Thoracic aorta (tissue), 2 donors: ENCODE measurements around the gene PTPN23. TPM values are rescaled to one million over a fixed set of nuclear protein-coding genes. Genes with fewer than 3 reads are reported as not detected.
A peak's percentile ranks its signal among the peaks of the same experiment; 100 is the strongest.

Source experiments
- ATAC-seq: fragments of 150-250 bp; one replicate; pipeline ENCODE4 v1.8.0; 2017; ENCODE audit warnings: low read depth; ENCODE audit not compliant: insufficient number of reproducible peaks, low FRiP score
- DNase-seq: peaks from one replicate; pipeline ENCODE4 v3.0.0-alpha.2; 2020; ENCODE audit warnings: low spot score
- H3K27ac ChIP-seq, 2 donors: fragments of 200-600 bp; sonication (generic); 1 replicate in 1 of 2; 2 replicates in 1 of 2; pipeline ENCODE4 v1.5.1; 2016; ENCODE audit warnings: mild to moderate bottlenecking in 2 of 2, moderate library complexity in 2 of 2
- H3K27me3 ChIP-seq: fragments of 200-600 bp; sonication (generic); replicated peaks from 2 replicates; pipeline ENCODE4 v1.6.0; 2016; ENCODE audit warnings: mild to moderate bottlenecking; ENCODE audit not compliant: insufficient read depth
- H3K36me3 ChIP-seq: fragments of 200-600 bp; sonication (generic); one replicate; pipeline ENCODE4 v1.5.1; 2016
- H3K4me1 ChIP-seq, 2 donors: fragments of 200-600 bp; sonication (generic); 1 replicate in 1 of 2; 2 replicates in 1 of 2; pipeline versions ENCODE4 v1.5.1 to v1.6.0; 2016; ENCODE audit warnings: low read depth in 2 of 2, mild to moderate bottlenecking in 1 of 2; ENCODE audit not compliant: control insufficient read depth in 1 of 2
- H3K4me3 ChIP-seq: fragments of 200-600 bp; sonication (generic); 2 replicates; pipeline ENCODE4 v1.5.1; 2016; ENCODE audit warnings: mild to moderate bottlenecking
- H3K9me3 ChIP-seq: fragments of 200-600 bp; sonication (generic); 2 replicates; pipeline ENCODE4 v1.5.1; 2016
- CTCF ChIP-seq: fragments of 200-600 bp; sonication (generic); IDR thresholded peaks from one replicate; pipeline ENCODE4 v1.5.1; 2019; ENCODE audit warnings: antibody characterized with exemption
- total RNA-seq, 2 donors: library from RNA; depleted of rRNA; stranded (reverse); fragments of >200 nt; gene quantifications; one replicate each; pipeline versions ENCODE4 v1.1.0 to v1.2.3, GENCODE V29; 2016

Gene PTPN23
- total RNA-seq, 2 donors from 2014 or later = 32.2 to 50.4 TPM

- no peaks in the 10 kb centered on the region for H3K27me3 ChIP-seq
- H3K36me3 ChIP-seq = no peaks in the 10 kb centered on the region
- DNase-seq (no peak), ATAC-seq (no peak)
- peaks cover 12 to 37% of the 10 kb centered on the region in 2 donors for H3K4me1 ChIP-seq
- no peak overlapping the region for H3K27ac ChIP-seq
- no peak overlapping the region for H3K4me3 ChIP-seq
- TF ChIP-seq CTCF = no peak
- H3K9me3 ChIP-seq = no peaks in the 10 kb centered on the region
Observed at GRCh38 chr3:47392933-47393332, 12.1 kb downstream of the PTPN23 start.

- H3K27me3 ChIP-seq = no peaks in the 10 kb centered on the region
- DNase-seq (no peak), ATAC-seq (no peak)
- peak overlapping the region; percentile 4 to 9 for H3K27ac ChIP-seq
- H3K36me3 ChIP-seq = no peaks in the 10 kb centered on the region
- no peak for TF ChIP-seq CTCF
- H3K4me3 ChIP-seq = no peak overlapping the region
- H3K9me3 ChIP-seq = no peaks in the 10 kb centered on the region
- H3K4me1 ChIP-seq = peaks cover 19 to 44% of the 10 kb centered on the region in 2 donors
Observed at GRCh38 chr3:47394140-47394870, 13.5 kb downstream of the PTPN23 start.

- no peak for DNase-seq
- ATAC-seq = no peak
- no peaks in the 10 kb centered on the region for H3K36me3 ChIP-seq
- H3K27me3 ChIP-seq = no peaks in the 10 kb centered on the region
- peaks cover 19 to 44% of the 10 kb centered on the region in 2 donors for H3K4me1 ChIP-seq
- no peak overlapping the region for H3K4me3 ChIP-seq
- H3K27ac ChIP-seq = peak overlapping the region; percentile 4 to 9
- no peaks in the 10 kb centered on the region for H3K9me3 ChIP-seq
- TF ChIP-seq CTCF = no peak
Observed at GRCh38 chr3:47394881-47395280, 14.1 kb downstream of the PTPN23 start.

DNA sequence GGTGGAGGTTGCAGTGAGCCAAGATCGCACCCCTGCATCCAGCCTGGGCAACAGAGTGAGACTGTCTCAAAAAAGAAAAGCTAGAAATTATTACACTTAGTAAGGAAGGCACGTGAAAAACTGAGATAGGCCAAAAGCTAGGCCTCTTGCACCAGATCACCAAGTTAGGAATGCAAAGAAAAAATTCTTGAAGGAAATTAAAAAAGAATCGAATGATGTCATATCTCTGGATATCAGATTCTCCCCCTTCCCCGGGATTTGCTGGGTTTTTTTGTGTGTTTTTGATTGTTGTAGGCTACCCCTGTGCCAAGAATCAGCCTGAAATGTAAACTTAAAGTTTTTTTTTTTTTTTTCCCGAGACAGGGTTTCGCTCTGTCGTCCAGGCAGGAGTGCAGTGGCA, 17.4 kb downstream of the PTPN23 start:
- Histone ChIP-seq H3K4me1 (peaks cover 19 to 40% of the 10 kb centered on the region in 2 donors), H3K27me3 (no peaks in the 10 kb centered on the region), H3K4me3 (no peak overlapping the region), H3K9me3 (no peaks in the 10 kb centered on the region), H3K36me3 (peaks cover 3% of the 10 kb centered on the region), H3K27ac (peak overlapping the region; percentile 45 to 58)
- ATAC-seq (no peak), DNase-seq (no peak)
- TF ChIP-seq CTCF = no peak

DNA sequence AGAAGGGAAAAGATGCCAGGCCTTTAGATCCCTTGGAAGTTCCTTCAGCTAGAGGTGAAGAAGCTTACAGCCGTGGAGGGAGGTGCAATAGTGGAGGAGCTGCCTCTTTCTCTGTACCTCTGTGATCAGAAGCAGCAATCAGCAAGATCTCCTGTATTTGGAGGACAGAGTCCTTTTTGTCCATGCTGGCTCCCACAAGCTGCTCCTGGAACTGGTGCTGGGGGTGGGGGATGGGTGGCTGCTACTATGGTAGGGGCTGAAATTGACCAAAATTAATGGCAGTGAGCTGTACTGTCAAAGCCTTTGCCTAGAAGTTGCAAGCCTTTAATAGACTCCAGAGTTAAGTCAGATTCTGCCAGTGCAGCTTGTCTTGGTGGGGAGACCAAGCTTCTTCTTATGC, 18.2 kb downstream of the PTPN23 start:
- H3K27ac ChIP-seq = peak overlapping the region; percentile 45 to 58
- H3K36me3 ChIP-seq = peaks cover 3% of the 10 kb centered on the region
- no peak for TF ChIP-seq CTCF
- no peak overlapping the region for H3K4me3 ChIP-seq
- H3K4me1 ChIP-seq = peaks cover 19 to 36% of the 10 kb centered on the region in 2 donors
- no peak for ATAC-seq
- no peaks in the 10 kb centered on the region for H3K27me3 ChIP-seq
- H3K9me3 ChIP-seq = no peaks in the 10 kb centered on the region
- no peak for DNase-seq
